ENCODE measurements around the gene BAG3.
A peak's percentile ranks its signal among the peaks of the same experiment; 100 is the strongest.
"Not testable (repeated sequence)": the region's sequence is repeated elsewhere in the genome, so short reads cannot be mapped to it uniquely, and the experiment has no call there.

The BAG3 gene

DNA sequence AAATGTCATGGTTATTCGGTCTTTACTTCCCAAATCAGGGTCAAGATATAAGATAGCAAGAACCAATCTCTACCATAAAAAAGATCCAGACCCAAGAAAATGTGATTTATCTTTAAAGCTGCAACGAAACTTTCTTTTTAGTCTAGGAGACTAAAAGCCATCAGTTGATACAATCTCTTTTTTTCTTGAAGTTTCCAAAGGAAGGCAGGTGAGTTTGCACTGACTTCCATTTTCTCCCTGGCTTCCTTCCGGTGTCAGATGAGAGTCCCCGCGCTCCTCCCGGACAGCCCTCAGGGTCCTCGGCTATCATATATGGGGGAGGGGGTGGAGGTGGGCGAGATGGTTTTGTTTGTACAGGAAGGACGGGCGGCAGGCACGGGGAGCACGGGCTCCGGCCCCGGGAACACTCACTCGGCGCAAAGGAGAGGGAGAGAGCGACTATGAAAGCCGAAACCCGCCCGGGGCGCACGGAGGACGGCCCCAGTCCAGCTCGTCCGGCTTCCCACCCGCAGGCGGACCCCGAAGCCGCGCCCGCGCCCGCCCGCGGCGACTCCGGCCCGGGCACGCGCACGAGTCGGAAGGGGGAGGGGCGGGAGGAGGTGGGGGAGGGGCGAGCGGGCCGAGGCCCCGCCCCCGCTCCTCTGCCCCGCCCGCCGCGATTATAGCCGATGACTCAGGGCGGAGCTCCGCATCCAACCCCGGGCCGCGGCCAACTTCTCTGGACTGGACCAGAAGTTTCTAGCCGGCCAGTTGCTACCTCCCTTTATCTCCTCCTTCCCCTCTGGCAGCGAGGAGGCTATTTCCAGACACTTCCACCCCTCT lies at the start of gene BAG3:
Gene BAG3, plus strand, starts transcription at position 689 of the 822 bp plus-strand sequence. CDS start 296 bp downstream, outside the sequence.
- DNase-seq (ENCODE audit: low spot score) = peak; percentile 80

DNA sequence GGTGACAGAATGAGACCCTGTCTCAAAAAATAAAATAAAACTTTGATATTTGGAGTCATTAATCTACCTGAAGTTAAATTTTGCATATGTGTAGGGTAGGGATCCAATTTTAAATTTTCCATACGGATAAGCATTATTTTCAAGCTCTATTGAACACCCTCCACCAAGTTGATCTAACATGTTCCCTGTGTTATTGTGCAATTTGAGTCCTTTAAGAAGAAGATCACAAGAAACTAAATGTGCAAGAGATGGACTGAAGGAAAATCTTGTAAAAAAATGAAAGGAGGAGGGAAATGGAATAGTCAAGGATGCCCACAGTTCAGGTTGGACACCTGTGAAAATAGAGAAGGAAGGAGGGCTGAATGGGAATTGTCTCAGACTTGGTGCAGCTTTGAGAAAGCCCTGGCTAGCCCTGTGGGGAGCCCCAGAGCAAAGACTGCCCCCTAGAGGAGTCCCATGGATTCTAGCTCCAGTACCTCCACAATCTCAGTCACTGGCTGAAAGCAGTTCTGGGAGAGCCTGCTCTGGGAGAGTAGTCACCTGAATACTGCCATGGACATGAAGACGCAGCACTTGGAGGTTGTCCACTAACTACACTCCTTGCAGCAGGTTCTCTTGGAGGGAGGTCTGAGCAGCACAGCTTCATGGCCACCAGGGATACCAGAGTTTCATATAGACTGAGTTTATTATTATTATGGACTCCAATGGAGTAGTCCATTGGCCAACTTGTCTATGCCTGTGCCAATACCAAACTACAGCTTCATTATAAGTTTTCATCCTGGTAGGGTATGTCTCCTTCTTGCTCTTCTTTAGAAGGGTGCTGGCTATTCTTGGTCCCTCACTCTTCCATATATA lies 48.7 kb upstream of the BAG3 start:
- peak; percentile 55 for DNase-seq (ENCODE audit: low spot score)

DNA sequence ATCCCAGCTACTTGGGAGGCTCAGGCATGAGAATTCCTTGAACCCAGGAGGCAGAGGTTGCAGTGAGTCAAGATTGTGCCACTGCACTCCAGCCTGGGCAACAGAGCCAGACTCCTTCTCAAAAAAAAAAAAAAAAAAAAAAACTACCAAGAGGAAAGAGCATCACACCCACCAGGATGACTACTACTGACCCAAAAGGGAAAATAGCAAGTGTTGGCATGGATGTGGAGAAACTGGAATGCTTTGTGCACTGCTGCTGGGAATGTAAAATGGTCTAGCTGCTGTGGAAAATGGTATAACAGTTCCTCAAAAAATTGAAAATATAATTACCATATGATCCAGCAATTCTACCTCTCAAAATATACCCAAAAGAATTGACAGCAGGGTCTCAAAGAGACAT lies 46.7 kb upstream of the BAG3 start:
- no peak for DNase-seq (ENCODE audit: low spot score)

DNA sequence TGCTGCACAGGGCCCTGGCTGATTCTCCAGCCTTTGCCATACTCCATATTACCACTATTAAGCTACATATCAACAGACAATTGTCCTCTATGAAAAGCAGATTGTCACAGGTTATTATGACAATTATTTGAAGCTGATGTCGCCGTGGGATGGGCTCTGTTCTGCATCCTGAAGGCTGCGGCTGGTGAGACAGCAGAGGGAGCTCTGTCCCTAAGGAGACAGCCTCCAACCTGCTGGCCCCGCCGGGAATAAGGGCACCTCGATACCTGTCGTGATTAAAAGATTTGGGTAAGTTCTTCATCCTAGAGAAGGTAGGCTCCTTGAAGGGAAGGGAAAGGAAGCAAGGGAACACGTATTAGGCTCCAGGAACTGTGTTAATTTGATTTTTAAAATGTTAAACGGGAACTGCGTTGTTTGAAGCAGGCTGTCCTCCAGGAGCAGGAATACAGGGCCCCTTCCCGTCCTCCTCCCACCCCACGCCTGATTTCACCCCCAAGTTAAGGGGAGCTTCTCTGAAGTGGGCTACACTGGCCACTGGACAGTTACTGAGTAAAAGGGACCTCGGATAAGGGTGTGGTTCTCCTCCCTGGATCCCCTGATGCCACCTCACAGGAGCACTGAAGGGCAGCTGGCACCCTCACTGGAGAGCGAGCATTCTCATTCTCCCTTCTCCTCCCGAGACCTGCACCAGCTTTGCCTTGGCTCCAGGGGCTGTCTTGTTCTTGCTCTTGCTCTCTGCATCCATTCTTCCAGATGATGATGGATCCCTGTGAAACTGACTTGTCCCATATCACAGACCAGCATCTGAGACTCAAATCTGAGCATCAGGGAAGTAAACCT lies 42.6 kb upstream of the BAG3 start:
- DNase-seq (ENCODE audit: low spot score) = peak; percentile 23

DNA sequence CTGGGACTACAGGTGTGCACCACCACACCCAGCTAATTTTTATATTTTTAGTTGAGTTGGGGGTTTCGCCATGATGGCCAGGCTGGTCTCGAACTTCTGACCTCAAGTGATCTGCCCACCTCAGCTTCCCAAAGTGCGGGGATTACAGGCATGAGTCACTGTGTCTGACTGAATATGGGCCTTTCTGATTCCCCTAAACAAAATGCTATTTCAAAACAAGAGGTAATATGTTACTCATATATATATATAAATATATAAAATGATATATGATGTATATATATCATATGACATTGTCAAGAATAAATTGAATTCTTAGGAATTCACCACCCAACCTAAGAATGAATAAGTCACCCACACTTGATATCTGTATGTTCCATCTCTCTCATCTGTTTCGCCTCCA lies 41.7 kb upstream of the BAG3 start:
- no peak for DNase-seq (ENCODE audit: low spot score)

DNA sequence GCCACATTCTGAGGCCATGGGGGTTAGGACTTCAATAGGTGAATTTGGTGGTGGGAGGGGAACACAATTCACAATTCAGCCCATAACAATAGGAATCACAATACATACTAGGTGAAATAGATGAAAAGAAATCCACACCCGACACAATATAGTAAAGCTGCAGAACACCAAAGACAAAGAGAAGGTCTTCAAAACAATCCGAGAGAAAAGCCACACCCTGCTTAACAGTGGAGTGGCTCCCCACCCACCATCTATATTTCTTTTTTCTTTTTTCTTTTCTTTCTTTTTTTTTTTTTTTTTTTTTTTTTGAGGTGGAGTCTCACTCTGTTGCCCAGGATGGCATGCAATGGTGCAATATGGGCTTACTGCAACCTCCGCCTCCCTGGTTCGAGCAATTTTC lies 39.7 kb upstream of the BAG3 start:
- no peak for DNase-seq (ENCODE audit: low spot score)

DNA sequence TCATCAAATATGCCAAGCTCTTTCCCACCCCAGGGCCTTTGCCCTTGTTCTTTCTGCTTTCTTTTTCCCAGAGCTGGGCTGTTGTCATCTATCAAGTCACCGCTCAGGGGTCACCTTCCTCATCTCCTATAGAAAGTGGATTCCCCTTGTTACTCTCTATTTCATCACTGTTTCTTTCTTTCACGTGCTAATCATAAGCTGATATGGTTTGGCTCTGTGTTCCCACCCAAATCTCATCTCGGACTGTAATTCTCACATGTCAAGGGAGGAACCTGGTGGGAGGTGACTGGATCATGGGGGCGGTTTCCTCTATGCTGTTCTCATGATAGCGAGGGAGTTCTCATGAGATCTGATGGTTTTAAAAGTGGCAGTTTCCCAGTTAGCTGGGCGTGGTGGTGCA lies 37.4 kb upstream of the BAG3 start:
- DNase-seq (ENCODE audit: low spot score) = no peak

DNA sequence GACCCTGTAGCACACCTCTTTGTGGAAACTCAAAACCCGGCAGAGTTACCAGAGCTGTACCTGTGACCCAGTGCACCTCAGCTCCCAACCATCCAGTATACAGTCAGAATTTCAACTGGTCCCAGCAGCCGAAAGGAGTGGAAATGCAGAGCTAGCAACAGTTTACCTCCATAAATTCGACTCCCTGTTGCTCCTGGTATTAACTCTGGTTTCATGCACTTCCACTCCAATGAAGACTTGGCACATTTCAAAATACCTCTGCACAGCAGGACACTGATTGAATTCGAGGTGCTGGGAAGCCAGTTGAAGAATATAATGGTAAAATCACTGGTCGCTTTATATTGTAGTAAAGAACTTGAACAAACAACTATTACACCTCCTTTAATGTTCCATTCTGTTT lies 36.5 kb upstream of the BAG3 start:
- DNase-seq (ENCODE audit: low spot score) = no peak

DNA sequence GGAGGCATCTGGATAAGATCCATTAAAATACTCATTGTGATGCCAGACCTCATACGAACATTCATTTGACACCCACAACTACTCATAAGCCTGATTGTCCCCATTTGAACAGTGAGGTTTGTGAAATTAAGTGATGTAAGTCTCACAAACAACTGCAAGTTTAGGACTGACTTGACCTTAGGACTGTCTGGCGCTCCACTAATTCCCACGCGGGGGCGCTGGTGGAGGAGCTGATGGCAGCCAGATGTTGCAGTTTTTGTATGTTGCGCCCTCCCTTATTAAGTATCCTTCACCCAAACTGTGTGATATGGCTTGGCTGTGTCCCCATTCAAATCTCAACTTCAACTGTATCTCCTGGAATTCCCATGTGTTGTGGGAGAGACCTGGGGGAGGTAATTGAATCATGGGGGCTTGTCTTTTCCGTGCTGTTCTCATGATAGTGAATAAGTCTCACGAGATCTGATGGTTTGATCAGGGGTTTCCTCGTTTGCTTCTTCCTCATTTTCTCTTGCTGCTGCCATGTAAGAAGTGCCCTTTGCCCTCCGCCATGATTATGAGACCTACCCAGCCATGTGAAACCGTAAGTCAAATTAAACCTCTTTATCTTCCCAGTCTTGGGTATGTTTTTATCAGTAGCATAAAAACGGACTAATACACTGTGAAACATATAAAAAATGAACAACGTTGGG lies 34.2 kb upstream of the BAG3 start:
- DNase-seq (ENCODE audit: low spot score) = no peak

DNA sequence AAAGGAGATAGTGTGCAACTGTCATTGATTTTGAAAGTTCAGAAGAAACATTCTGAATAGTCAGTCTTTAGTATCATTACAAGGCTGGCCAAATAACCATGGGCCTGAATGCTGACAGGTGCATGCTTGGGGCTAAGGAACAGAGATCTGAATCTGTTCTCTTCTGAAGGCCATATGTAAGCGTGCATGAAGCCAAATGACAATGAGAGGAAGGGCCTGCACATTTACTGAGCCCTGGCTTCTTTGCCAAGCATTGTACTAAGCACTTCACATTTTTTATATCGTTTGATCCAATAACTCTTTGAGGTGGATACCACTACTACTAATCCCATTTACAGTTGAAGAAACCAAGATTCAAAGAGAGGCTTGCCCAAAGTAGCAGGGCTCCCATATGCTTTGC lies 32.0 kb upstream of the BAG3 start:
- no peak for DNase-seq (ENCODE audit: low spot score)

DNA sequence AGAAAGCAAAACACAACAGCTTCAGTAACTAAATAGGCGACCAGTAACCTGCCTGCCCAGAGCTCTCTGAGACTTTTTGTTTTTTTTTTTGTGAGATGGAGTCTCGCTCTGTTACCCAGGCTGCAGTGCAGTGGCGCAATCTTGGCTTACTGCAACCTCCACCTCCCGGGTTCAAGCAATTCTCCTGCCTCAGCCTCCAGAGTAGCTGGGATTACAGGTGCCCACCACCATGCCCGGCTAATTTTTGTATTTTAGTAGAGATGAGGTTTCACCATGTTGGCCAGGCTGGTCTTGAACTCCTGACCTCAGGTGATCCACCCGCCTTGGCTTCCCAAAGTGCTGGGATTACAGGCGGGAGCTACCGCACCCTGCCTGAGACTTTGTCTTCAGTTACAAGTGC lies 31.4 kb upstream of the BAG3 start:
- not testable (repeated sequence) for DNase-seq (ENCODE audit: low spot score)

DNA sequence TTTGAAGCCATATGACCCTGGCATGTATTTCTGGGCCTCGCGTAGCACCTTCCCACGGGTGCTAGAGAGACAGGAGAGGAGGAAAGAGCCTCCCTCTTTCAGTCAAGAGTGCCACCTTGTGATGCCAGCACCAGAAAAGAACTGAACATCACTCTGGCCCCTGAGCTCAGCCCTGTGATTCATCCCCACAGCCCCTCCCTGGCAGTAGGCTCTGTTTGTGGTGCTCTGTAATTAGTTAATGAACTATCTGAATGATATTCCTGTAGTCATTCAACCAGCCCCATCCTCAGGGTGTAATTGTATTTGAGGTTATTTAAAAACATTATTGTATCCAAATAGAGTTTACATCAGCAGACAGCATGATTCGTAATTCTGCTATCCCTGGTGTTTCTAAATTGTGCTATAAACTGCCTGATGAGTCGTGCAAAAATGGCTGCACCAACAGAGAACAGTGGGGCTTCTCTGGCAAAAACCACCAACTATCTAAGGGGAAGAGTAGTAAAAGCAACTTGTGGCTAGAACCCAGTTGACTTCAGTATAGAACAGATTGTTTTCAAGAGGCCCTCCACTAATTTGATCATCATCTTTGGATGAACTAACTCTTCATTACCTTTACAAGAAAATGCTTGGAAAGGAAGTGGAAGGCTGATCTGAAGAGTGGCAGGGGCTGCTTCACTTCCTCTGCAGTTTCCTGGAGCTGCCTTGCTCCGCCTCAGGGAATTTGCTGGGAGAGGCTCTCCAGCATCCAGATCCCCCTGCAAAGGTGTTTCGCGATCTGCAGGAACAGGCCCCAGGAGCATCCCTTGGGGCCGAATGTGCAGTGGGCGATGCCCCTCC lies 30.7 kb upstream of the BAG3 start:
- no peak for DNase-seq (ENCODE audit: low spot score)

DNA sequence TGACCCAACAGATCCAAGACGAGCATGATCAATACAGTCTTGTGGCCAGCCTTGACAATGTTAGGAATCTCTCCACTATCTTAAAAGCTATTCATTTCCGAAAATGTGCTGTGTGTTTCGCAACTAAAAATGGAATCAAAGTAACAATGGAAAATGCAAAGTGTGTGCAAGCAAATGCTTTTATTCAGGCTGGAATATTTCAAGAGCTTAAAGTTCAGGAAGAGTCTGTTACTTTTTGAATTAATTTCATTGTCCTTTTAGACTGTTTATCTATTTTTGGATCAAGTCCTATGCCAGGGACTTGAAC lies 30.1 kb upstream of the BAG3 start:
- no peak for DNase-seq (ENCODE audit: low spot score)

DNA sequence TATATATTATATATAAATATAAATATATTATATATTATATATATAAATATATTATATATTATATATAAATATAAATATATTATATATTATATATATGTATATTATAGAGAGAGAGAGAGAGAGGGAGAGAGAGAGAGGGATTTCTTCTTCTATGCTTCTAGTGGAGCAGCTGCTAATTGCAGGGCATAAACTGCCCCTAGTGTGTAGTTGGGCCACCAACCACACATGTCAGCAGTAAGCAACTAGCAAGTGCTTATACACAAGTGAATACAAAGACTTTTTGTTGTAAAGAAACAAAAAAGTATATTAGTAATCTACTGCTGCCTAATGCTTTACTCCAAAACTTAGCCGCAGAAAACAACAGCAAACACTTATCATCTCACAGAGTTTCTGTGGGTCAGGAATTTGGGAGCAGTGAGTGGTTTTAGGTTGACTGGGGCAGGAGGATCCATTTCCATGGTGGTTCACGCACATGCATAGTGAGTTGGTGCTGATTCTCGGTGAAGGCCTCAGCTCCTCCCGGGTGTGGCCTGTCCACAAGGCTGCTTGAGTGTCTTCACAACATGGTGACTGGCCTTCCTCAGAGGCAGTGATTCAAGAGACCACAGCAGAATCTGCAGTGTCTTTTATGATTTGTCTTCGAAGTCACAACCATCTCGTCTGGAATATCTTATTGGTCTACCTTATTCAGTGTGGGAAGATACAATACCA lies 25.5 kb upstream of the BAG3 start:
- DNase-seq (ENCODE audit: low spot score) = peak; percentile 23

DNA sequence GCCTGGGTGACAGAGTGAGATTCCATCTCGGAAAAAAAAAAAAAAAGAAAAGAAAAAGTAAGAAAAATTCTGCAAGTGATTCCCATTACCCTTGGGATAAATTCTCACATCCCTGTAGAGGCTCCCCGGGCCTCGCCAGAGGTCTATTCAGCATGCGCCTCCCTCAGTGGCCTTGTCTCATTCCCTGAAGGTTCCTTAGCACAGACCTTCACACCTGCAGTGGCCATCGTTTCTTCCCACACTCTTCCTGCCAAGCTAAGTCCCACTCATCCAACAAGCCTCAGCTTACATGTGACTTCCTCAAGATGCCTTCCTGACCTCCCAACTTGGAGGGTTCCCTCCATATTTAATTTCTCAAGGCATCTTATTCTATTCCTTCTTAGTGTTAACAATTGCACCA lies 20.9 kb upstream of the BAG3 start:
- DNase-seq (ENCODE audit: low spot score) = no peak

DNA sequence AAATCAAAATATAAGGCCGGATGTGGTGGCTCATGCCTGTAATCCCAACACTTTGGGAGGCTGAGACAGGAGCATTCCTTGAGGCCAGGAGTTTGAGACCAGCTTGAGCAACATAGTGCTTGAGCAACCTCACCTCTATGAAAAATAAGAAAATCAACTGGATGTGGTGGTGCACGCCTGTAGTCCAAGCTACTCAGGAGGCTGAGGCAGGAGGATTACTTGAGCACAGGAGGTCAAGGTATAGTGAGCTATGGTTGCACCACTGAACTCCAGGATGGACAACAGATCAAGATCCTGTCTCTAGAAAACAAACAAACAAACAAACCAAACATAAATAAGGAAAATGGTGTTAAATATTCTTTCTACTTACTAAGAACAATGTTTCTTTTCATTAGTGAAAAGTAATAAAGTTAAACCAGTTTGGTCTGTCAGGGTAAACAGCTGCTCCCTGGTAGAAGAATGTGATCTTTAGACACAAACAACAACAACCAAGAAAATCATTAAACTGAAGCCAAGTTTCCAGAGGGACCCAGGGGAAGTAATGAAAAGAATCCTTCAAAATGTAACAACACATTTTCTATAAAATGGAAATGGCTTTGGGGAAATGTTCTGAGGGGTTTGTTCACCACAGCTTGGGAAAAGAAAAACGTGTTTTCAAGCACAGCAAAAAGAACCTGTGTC lies 17.5 kb upstream of the BAG3 start:
- no peak for DNase-seq (ENCODE audit: low spot score)

DNA sequence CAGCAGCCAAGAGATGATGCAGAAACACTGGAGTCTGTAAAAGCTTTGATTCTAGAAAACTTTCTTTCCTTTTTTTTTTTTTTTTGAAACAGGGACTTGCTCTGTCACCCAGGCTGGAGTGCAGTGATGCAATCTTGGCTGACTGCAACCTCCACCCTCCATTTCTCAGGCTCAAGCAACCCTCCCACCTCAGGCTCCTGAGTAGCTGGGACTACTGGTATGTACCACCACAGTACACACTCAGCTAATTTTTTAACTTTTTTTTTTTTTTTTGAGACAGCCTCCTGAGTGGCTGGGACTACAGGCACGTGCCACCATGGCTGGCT lies 17.0 kb upstream of the BAG3 start:
- DNase-seq (ENCODE audit: low spot score) = no peak

DNA sequence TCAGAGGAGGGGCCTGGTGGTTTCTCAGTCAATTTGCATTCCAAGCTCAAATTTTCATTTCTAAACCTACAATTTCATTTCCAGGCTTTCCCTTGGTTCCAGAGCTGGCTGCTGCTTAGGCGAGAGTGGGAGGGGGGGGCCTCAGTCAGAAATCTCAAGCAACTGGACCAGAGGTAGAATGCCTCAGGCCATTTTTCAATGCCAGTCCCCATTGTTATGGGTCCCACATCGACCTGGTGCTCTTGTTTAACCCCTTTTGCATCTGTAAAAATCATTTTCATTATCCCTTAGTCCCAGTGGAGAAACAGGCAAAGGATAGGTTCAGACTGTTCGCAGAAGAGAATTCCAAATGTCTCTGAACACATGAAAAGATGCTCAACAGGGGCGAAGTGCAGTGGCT lies 13.5 kb upstream of the BAG3 start:
- no peak for DNase-seq (ENCODE audit: low spot score)

DNA sequence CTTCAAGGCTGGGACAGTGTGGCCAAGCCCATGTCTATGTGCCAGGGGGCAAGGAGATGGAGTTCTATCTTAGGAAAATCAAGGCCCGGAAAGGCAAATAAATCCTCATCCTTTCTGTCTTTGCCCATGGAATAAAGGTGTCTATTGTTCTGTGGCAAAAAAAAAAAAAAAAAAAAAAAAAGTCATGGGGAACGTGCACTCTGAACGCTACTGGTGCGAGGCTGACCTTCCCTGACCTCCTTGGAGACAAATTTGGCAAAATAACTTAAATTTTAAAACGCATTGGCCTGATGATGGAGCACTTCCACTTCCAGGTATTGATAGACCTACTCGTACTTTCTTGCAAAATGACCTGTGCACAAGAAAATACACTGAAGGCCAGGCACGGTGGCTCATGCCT lies 12.2 kb upstream of the BAG3 start:
- DNase-seq (ENCODE audit: low spot score) = no peak

DNA sequence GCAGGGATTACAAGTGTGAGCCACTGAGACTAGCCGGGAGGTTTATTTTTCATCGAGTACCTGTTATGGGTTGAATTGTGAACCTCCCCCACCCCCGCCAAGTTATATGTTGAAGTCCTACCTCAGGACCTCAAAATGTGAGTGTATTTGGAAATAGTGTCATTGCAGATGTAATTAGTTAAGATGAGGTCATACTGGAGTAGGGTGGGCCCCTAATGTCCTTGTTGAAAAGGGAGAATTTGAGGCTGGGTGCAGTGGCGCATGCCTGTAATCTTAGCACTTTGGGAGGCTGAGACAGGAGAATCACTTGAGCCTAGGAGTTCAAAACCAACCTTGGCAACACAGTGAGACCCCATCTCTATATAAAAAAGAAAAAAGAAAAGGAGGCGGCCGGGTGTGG lies 10.8 kb upstream of the BAG3 start:
- no peak for DNase-seq (ENCODE audit: low spot score)

Measured in NAMALWA (cell line).